OCI-LY3 (cell line): ENCODE results near the gene C11orf21.

Experiments used
- EZH2phosphoT487 ChIP-seq: fragments of 200-600 bp; shearing (Covaris generic); IDR thresholded peaks from 2 replicates; pipeline ENCODE4 v1.6.1; 2018; ENCODE audit warnings: antibody characterized with exemption, mixed run types, low read depth
- TF ChIP-seq, protein P1 (sequence below): fragments of 200-600, 300-600 bp; sonication (generic); IDR thresholded peaks from 2 replicates; pipeline ENCODE4 v1.5.1; 2014; ENCODE audit warnings: antibody characterized with exemption, low read length, low read depth

DNA sequence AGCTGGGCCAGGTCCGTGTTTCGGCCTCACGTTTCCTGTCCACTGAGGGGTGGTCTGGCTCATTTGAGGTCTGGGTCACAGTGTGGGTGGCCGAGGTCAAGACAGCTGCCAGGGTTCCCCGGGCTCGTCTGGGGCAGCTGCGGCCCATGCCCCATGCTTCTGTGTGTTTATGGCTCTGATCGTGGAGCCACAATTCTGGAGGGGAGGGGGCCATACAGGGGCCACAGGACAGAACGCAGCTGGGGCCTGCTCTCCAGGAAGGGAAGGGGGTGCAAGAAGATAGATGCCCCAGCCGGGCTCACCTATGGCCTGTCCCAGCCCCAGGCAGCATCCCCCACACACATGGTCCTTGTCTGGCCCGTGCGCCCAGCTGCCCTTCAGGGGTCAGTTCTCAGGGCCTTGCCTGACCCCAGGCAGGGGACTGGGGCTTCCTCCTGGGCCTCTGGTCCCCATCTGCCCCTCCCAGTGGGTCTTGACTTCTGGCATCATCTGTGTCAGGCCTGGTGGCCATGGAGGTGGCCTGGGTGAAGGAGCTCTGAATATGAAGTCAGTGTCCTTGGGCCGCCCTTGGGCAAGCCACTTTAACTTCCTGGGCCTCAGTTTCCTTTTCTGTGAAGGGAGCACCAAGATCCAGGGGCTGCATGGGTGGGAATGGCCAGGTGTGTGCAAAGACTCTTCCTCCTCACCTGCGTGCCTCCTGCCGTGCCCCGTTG, 8.5 kb upstream of the C11orf21 start:
- TF ChIP-seq, protein P1, sequence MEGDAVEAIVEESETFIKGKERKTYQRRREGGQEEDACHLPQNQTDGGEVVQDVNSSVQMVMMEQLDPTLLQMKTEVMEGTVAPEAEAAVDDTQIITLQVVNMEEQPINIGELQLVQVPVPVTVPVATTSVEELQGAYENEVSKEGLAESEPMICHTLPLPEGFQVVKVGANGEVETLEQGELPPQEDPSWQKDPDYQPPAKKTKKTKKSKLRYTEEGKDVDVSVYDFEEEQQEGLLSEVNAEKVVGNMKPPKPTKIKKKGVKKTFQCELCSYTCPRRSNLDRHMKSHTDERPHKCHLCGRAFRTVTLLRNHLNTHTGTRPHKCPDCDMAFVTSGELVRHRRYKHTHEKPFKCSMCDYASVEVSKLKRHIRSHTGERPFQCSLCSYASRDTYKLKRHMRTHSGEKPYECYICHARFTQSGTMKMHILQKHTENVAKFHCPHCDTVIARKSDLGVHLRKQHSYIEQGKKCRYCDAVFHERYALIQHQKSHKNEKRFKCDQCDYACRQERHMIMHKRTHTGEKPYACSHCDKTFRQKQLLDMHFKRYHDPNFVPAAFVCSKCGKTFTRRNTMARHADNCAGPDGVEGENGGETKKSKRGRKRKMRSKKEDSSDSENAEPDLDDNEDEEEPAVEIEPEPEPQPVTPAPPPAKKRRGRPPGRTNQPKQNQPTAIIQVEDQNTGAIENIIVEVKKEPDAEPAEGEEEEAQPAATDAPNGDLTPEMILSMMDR = no peak
- no peak for TF ChIP-seq EZH2phosphoT487
